RWPE1 (cell line): ENCODE results near the gene ZDHHC21.

Source experiments
- CTCF ChIA-PET: fragments of 350-600 bp; sonication (Branson Sonifier 250); formaldehyde crosslinking; extraction: SDS; loops from one replicate; lab custom pipeline; 2021; lab: Yijun Ruan, JAX
- POLR2A ChIA-PET: fragments of 400-600 bp; formaldehyde crosslinking; extraction: SDS; loops from one replicate; lab custom pipeline; 2020; ENCODE audit warnings: antibody characterized with exemption; ENCODE audit not compliant: low non-redundant PET; lab: Yijun Ruan, JAX
- DNase-seq: peaks from one replicate; pipeline ENCODE4 v3.0.0; 2012; ENCODE audit warnings: low spot score
- H3K27ac ChIP-seq: fragments of 450-650 bp; 2 replicates; pipeline ENCODE4 v1.5.1; 2017
- CTCF ChIP-seq: fragments of 450-650 bp; conservative IDR thresholded peaks from 2 replicates; pipeline ENCODE4 v1.5.1; 2017; ENCODE audit warnings: low read depth, mild to moderate bottlenecking

ZDHHC21 gene

DNA sequence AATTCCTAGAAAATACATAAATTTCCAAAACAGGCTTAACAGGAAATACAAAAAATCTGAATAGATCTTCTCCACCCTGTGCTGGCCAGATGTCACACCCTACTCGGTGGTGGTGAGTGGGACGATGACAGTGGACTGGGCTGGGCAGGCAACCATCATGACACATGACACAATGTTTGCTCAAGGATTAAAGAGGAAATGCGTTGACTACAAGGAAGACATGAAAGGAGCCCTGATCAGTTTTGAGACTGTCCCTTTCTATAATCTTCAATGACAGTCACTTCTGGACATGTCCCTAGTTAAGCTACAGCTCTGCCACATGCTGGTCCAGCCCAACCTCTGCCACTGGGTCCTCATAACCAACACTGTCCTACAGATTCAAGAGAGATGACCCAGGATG is 99.8 kb downstream of the ZDHHC21 start:
- no peak for DNase-seq
- ChIA-PET CTCF (no interaction called here), POLR2A (no interaction called here)
- no peak overlapping the region for H3K27ac ChIP-seq
- no peak for TF ChIP-seq CTCF

DNA sequence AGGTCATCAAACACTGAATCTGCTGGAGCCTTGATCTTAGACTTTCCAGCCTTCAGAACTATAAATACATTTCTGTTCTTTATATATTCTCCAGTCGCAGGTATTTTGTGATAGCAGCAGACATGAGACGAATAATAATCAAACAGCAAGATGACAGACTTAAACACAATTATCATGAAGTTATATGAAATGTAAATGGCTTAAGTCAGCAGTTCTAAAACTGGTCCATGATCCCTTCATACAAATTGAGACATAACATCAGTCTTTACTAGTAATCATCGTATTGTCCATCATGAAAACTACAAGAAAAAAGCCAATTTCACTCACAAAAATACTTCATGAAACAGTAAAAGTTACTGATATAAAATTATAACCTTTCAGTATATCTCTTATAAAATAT is 101.8 kb downstream of the ZDHHC21 start:
- DNase-seq, result no peak
- POLR2A ChIA-PET, result no interaction called here
- no peak overlapping the region for H3K27ac ChIP-seq
- CTCF ChIA-PET, result no interaction called here
- no peak for TF ChIP-seq CTCF

DNA sequence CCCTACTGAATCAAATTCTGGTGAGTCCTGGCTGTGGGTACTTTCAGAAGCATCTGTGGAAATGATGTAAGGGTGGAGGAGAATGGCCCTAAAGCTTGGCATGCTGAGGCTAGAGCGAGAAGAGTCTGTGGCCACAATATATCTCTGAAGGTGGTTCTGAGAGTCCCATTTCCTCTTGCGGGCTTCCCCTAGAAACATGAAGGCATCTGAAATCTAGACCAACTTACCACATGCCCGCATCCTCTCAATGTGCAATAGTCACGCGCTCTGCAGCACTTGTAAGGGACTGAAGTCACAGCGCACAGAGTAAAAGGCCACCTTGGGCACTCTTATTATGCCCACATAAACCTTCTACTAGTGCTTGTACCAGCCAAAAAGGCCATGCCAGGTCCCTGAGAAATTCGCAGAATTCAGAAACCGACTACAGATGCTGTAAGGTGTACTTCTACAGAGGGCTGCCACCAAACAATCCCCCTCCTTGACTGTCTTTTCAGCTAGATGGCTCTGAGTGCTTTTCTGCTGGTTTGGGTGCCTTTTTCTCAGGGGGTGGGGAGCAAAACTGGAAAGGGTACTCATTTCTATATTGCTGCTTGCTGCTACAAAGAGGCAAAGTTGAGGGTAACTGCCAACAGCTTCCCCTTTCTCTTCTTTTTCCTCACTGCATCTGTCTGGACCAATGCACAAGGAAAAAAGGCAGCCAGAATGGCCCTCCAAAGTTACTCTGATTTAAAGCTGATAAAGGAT is 107.3 kb downstream of the ZDHHC21 start:
- ChIA-PET CTCF (interaction anchor here (0.6 to 0.7 kb wide), 2 partner anchors 41 to 512 kb away, joined by 3 to 4 read pairs; no protein-coding TSS in a partner anchor), POLR2A (no interaction called here)
- H3K27ac ChIP-seq, result no peak overlapping the region
- no peak for DNase-seq
- TF ChIP-seq CTCF, result no peak

DNA sequence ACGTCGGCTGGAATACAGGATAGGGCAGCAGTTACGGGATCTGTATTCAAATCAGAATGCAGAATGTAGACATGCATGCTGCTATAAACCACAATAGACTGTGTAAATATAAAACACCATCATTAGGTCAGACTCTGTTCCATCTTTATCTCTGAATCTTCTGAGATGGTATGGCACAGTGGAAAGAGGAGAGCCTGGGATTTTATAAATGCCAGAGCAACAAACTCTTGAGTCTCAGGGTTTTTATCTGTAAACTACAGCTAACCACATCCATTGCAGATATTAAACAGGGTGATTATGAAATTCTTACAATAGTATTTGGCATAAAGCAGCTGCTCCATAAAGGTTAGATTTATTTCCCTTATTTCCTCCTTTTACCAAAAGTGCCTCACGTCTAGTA is 108.7 kb downstream of the ZDHHC21 start:
- CTCF ChIA-PET, result no interaction called here
- POLR2A ChIA-PET, result no interaction called here
- no peak for TF ChIP-seq CTCF
- DNase-seq, result no peak
- H3K27ac ChIP-seq, result no peak overlapping the region

GRCh38 chr9:14578030-14578429 is 115.2 kb downstream of the ZDHHC21 start:
- ChIA-PET POLR2A (no interaction called here), CTCF (no interaction called here)

GRCh38 chr9:14574173-14574572 is 119.1 kb downstream of the ZDHHC21 start:
- ChIA-PET CTCF (no interaction called here), POLR2A (no interaction called here)
- DNase-seq, result no peak
- H3K27ac ChIP-seq, result no peak overlapping the region
- TF ChIP-seq CTCF, result no peak

More at GRCh38 chr9:14578030-14578429, 115.2 kb downstream of the ZDHHC21 start:
- no peak for DNase-seq
- no peak overlapping the region for H3K27ac ChIP-seq
- TF ChIP-seq CTCF, result no peak
